Hair follicle dermal papilla cell (primary cell): ENCODE data around the gene FBXW10. TPM values are rescaled to one million over a fixed set of nuclear protein-coding genes. Genes with fewer than 3 reads are reported as not detected.

Experiments used
- small RNA-seq: library from RNA; depleted of rRNA; stranded (forward); fragments of <200 nt; gene quantifications from one replicate; pipeline ENCODE3, GENCODE V24; 2012
- total RNA-seq: library from RNA; depleted of rRNA; stranded (reverse); fragments of >200 nt; gene quantifications from 2 replicates; pipeline ENCODE4 v1.2.3, GENCODE V29; 2012

FBXW10 gene
- total RNA-seq = 0.24 and 0.32 TPM in 2 replicates

GRCh38 chr17:18743699-18744421 lies at the start of gene FBXW10:
Gene FBXW10 (plus strand): TSS chr17:18744054. CDS start chr17:18744245, 191 bp downstream.

GRCh38 chr17:18780991-18781718 lies 37.3 kb downstream of the FBXW10 start, which contains the start of gene TVP23B:
Gene TVP23B (plus strand): TSS chr17:18781183. CDS start chr17:18781294, 111 bp downstream.

Small RNA genes within 50 kb of the gene (small RNA-seq; reads per million reads assigned to genes)
- not detected for gene AC026271.4

Other genes with a start within 250 kb of the FBXW10 start
- not detected in 2 replicates for gene TBC1D28, start 99.7 kb upstream of the FBXW10 start, total RNA-seq
- gene FOXO3B, start 61.7 kb upstream of the FBXW10 start, total RNA-seq = 11.0 and 16.8 TPM in 2 replicates
- 52.8 and 65.9 TPM in 2 replicates for gene TVP23B, start 37.1 kb downstream of the FBXW10 start, total RNA-seq
- gene PRPSAP2, start 114.1 kb downstream of the FBXW10 start, total RNA-seq = 18.2 and 21.6 TPM in 2 replicates
- gene SLC5A10, start 208.1 kb downstream of the FBXW10 start, total RNA-seq = not detected in 2 replicates